IgD-negative memory B cell (primary cell): ENCODE data around the gene NUMB. TPM values are rescaled to one million over a fixed set of nuclear protein-coding genes. Genes with fewer than 3 reads are reported as not detected.
"Not testable (repeated sequence)": the region's sequence is repeated elsewhere in the genome, so short reads cannot be mapped to it uniquely, and the experiment has no call there.

Experiments
- H3K27ac Mint-ChIP-seq, 3 donors: one replicate each; pipeline ENCODE4 v1.8.0; 2020 to 2022; ENCODE audit warnings: mild to moderate bottlenecking in 3 of 3, mixed read lengths in 3 of 3, moderate library complexity in 1 of 3
- H3K27me3 Mint-ChIP-seq: one replicate; pipeline ENCODE4 v1.8.0; 2021; ENCODE audit warnings: mixed read lengths
- H3K36me3 Mint-ChIP-seq: one replicate; pipeline ENCODE4 v1.8.0; 2020; ENCODE audit warnings: mild to moderate bottlenecking, mixed read lengths
- H3K4me1 Mint-ChIP-seq, 3 donors: one replicate each; pipeline ENCODE4 v1.8.0; 2020 to 2022; ENCODE audit warnings: mixed read lengths in 3 of 3, mild to moderate bottlenecking in 1 of 3
- H3K4me3 Mint-ChIP-seq, 4 donors: one replicate each; pipeline ENCODE4 v1.8.0; 2020 to 2022; ENCODE audit warnings: mild to moderate bottlenecking in 4 of 4, mixed read lengths in 4 of 4, moderate library complexity in 3 of 4
- H3K9me3 Mint-ChIP-seq, 3 donors: one replicate each; pipeline ENCODE4 v1.8.0; 2020 to 2021; ENCODE audit warnings: mixed read lengths in 3 of 3, mild to moderate bottlenecking in 1 of 3
- polyA plus RNA-seq: library from polyadenylated mRNA; unstranded; fragments of 300-500 nt; fragmentation: Illumina TruSeq; gene quantifications from one replicate; pipeline ENCODE4 v1.2.3, GENCODE V29; 2021

Gene NUMB
- polyA plus RNA-seq, 1 donor from 2014 or later, result 58.3 TPM

DNA sequence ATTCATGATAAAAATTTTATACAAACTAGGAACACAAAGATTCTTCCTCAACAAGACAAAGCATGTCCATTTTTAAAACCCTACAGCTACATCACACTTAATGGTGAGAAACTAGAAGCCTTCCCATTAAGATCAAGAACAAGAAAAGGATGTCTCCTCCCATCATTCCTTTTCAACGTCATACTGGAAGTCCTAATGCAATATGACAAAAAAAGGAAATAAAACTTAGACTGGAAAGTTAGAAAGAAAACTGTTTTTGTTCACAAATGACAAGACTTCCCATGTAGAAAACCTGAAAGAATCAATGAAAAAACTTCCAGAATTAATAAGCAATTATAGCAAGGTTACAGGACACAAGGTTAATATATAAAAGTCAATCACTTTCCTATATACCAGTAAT, 82.5 kb downstream of the NUMB start:
- Mint-ChIP-seq H3K4me3 (no peak overlapping the region), H3K36me3 (peaks cover 4% of the 10 kb centered on the region), H3K27ac (peak overlapping the region in 1 of 3 donors; percentile 26), H3K27me3 (no peaks in the 10 kb centered on the region), H3K9me3 (no peaks in the 10 kb centered on the region), H3K4me1 (peaks cover 12 to 21% (median 17%) of the 10 kb centered on the region in 3 donors)

DNA sequence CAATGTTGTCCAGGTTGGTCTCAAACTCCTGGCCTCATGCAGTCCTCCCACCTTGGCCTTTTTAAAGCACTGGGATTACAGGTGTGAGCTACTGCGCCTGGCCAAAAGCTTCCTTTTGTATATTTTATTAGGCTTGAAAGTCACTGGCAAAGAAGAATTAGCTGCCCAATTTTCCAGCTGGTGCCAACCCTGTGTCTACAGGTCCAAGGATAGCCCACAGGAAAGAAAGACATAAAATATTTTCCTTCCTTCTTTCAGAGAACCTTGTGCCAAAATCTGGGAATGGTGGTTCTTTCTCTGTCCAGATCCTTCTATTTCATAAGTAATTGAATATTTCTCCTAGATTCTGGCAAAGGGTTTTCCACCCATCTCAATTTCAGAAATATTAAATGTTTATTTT, 84.1 kb downstream of the NUMB start:
- peaks cover 4% of the 10 kb centered on the region for H3K36me3 Mint-ChIP-seq
- peaks cover 12 to 18% (median 15%) of the 10 kb centered on the region in 3 donors for H3K4me1 Mint-ChIP-seq
- H3K4me3 Mint-ChIP-seq, result no peak overlapping the region
- H3K9me3 Mint-ChIP-seq, result no peaks in the 10 kb centered on the region
- no peaks in the 10 kb centered on the region for H3K27me3 Mint-ChIP-seq
- H3K27ac Mint-ChIP-seq, result no peak overlapping the region

DNA sequence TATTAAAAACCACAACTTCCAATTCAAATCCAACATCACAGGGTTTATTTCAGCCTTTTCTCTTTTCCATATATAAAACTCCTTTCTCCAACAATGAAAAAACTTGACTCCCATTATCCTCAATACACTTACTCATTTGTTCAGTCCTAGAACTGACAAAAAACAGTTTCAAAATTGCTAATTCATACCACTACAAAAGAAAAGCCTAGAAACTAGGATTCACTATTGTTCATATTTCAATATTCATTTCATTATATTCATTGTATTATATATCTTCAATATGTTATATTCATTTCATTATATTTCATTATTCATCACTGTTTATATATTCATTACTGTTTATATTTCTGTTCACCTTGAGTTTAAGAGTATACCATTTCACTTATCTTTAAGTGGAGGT, 85.8 kb downstream of the NUMB start:
- H3K4me3 Mint-ChIP-seq, result no peak overlapping the region
- H3K36me3 Mint-ChIP-seq, result peaks cover 2% of the 10 kb centered on the region
- H3K27ac Mint-ChIP-seq, result no peak overlapping the region

DNA sequence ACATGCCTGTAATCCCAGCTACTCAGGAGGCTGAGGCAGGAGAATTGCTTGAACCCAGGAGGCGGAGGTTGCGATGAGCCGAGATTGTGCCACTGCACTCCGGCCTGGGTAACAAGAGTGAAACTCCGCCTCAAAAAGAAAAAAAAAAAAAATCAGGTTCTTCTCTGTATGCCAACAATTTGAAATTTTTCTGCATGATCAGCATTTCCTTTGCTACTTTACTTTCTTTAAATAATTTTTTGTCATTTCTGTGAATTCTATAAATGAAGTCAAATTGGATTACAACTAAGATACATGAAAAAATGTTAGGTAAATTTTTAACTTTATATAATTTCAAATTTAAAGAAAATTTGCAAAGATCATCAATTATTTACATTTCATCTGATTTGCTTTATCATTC, 87.8 kb downstream of the NUMB start:
- Mint-ChIP-seq H3K4me1 (peaks cover 12 to 15% (median 14%) of the 10 kb centered on the region in 3 donors), H3K27ac (no peak overlapping the region), H3K36me3 (peaks cover 2% of the 10 kb centered on the region), H3K9me3 (no peaks in the 10 kb centered on the region), H3K4me3 (no peak overlapping the region), H3K27me3 (no peaks in the 10 kb centered on the region)

More for the DNA sequence above, 85.8 kb downstream of the NUMB start:
- H3K27me3 Mint-ChIP-seq, result no peaks in the 10 kb centered on the region
- no peaks in the 10 kb centered on the region for H3K9me3 Mint-ChIP-seq
- peaks cover 12 to 18% (median 15%) of the 10 kb centered on the region in 3 donors for H3K4me1 Mint-ChIP-seq

DNA sequence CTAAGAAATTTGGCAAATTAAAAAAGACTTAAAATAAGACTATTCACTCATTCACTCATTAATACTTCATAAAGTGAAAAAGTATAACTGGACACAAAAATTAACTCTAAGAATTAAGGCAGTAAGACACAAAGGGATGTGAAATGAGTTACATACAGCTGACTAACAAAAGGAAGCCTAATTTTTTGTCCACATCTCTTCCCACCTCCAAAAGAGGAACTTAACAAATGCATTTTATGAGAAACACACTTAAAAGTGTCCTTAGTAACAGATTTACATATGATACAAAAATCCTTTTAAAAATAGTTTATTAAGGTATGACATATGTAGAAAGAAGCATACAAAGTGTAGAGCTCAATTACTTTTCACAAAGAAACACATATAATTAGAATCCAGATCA, 88.9 kb downstream of the NUMB start:
- H3K27ac Mint-ChIP-seq, result no peak overlapping the region
- H3K36me3 Mint-ChIP-seq, result peaks cover 3% of the 10 kb centered on the region
- H3K9me3 Mint-ChIP-seq, result no peaks in the 10 kb centered on the region
- H3K27me3 Mint-ChIP-seq, result no peaks in the 10 kb centered on the region
- no peak overlapping the region for H3K4me3 Mint-ChIP-seq
- H3K4me1 Mint-ChIP-seq, result peaks cover 6 to 14% (median 12%) of the 10 kb centered on the region in 3 donors

DNA sequence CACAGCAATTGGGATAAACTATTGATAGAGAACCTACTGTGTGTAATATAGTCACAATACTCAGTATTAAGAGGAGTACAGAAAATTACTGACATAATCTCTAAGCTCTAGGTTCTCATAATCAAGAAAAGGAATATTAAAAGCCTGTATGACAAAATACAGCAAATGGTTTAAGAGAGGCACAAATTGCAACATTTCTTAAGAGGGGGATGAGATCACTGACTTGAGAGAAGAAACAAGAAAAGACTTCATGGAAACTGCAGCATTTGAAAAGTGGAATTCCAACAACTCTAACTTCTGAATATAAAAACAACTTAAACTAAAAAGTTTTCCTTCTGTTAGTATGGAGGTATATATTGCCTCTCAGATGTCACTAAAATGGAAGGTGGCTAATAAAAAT, 89.7 kb downstream of the NUMB start:
- peaks cover 3% of the 10 kb centered on the region for H3K36me3 Mint-ChIP-seq
- no peak overlapping the region for H3K4me3 Mint-ChIP-seq
- H3K9me3 Mint-ChIP-seq, result no peaks in the 10 kb centered on the region
- peaks cover 6 to 14% (median 10%) of the 10 kb centered on the region in 3 donors for H3K4me1 Mint-ChIP-seq
- no peaks in the 10 kb centered on the region for H3K27me3 Mint-ChIP-seq
- H3K27ac Mint-ChIP-seq, result no peak overlapping the region

DNA sequence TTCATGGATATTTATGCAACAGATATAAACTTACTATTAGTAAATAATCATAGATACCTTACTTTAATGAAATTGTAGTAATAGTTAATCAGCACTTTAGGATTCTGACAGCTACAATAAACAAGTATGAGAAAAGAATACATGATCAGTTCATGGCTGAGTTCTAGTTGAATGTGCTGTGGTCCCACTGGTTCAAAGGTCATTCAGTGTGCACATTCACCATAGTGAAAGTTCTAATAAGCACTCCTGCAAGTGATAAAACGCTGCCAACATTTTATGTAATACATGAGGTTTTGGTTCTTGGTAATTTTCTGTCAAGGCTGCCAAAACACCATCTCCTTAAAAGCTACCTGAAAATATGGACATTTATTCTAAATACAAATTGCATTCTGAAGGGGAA, 92.6 kb downstream of the NUMB start:
- Mint-ChIP-seq H3K36me3 (peaks cover 3% of the 10 kb centered on the region), H3K9me3 (no peaks in the 10 kb centered on the region), H3K27ac (no peak overlapping the region), H3K4me1 (peaks cover 0 to 10% (median 6%) of the 10 kb centered on the region in 3 donors), H3K4me3 (no peak overlapping the region), H3K27me3 (no peaks in the 10 kb centered on the region)

DNA sequence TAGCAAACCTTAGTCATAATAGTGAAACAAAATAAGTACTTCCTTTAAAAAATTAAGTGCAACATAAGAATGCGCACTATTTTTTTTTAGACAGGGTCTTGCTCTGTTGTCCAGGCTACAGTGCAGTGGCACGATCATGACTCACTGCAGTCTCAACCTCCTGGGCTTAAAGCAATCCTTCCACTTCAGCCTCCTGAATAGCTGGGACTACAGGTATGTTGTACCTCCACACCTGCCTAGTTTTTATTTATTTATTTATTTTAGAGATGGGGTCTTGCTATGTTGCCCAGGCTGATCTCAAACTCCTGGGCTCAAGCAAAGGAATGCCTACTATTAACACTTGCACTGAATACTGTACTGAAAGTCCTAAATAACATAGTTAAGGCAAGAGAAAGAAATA, 93.8 kb downstream of the NUMB start:
- Mint-ChIP-seq H3K27me3 (no peaks in the 10 kb centered on the region), H3K4me1 (peaks cover 3 to 9% (median 5%) of the 10 kb centered on the region in 3 donors), H3K9me3 (no peaks in the 10 kb centered on the region), H3K27ac (no peak overlapping the region), H3K36me3 (peaks cover 6% of the 10 kb centered on the region), H3K4me3 (no peak overlapping the region)

DNA sequence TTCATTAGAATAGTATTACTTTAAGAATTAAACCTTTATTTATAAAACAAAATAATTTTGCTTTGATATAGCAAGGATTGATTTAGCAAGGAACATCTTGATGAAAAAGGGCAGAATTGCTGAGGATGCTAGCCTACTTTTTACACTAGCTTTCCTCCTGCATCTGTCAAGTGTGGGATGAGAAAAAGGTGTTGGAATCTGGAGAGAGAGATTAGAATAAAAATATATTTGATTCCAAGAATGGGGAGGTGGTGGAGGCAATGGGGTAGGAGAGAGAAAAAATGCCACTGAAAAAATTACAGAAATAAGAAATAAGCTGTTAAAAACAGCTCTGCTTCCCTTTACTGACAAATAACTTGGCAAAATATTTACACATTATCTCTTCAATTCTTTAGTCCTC, 98.9 kb downstream of the NUMB start:
- H3K27ac Mint-ChIP-seq, result peak overlapping the region in 1 of 3 donors; percentile 80
- H3K4me3 Mint-ChIP-seq, result no peak overlapping the region
- no peaks in the 10 kb centered on the region for H3K27me3 Mint-ChIP-seq

DNA sequence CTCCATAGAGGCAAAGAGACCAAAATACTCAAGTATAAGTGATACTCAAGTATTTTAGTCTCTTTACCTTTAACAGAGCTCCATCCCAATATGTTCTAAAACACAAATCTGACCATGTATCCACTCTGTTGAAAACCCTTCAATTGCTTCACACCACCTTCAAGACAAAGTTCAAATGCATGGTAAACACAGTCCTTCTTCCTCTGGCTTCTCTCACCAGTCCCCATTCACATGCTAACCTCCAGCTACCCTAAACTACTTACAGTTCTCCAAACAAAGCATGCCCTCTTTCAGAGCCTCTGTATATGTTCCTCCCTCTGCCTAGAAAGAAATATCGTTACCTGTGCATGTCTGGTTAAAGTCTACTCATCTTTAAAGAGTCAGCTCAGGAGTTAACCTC, 100.2 kb downstream of the NUMB start:
- H3K9me3 Mint-ChIP-seq, result no peaks in the 10 kb centered on the region
- H3K4me1 Mint-ChIP-seq, result peaks cover 4 to 13% (median 8%) of the 10 kb centered on the region in 3 donors
- no peaks in the 10 kb centered on the region for H3K27me3 Mint-ChIP-seq
- peaks cover 7% of the 10 kb centered on the region for H3K36me3 Mint-ChIP-seq
- H3K4me3 Mint-ChIP-seq, result peak overlapping the region in 2 of 4 donors; percentile 3 to 30
- H3K27ac Mint-ChIP-seq, result peak overlapping the region in 1 of 3 donors; percentile 78

More for the DNA sequence above, 98.9 kb downstream of the NUMB start:
- peaks cover 4 to 13% (median 8%) of the 10 kb centered on the region in 3 donors for H3K4me1 Mint-ChIP-seq
- no peaks in the 10 kb centered on the region for H3K9me3 Mint-ChIP-seq
- H3K36me3 Mint-ChIP-seq, result peaks cover 7% of the 10 kb centered on the region

DNA sequence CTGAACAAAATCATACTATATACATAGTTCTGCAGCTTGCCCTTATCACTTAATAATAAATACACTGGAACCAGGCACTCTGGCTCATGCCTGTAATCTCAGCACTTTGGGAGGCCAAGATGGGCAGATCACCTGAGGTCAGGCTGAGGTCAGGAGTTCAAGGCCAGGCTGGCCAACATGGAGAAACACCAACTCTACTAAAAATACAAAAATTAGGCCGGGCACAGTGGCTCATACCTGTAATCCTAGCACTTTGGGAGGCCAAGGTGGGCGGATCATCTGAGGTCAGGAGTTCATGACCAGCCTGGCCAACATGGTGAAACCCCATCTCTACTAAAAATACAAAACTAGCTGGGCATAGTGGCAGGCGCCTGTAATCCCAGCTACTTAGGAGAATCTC, 109.3 kb downstream of the NUMB start:
- H3K9me3 Mint-ChIP-seq, H3K4me3 Mint-ChIP-seq, H3K36me3 Mint-ChIP-seq, H3K27me3 Mint-ChIP-seq, H3K27ac Mint-ChIP-seq: not testable (repeated sequence)
- H3K4me1 Mint-ChIP-seq, result peaks cover 3 to 14% (median 9%) of the 10 kb centered on the region in 3 donors

DNA sequence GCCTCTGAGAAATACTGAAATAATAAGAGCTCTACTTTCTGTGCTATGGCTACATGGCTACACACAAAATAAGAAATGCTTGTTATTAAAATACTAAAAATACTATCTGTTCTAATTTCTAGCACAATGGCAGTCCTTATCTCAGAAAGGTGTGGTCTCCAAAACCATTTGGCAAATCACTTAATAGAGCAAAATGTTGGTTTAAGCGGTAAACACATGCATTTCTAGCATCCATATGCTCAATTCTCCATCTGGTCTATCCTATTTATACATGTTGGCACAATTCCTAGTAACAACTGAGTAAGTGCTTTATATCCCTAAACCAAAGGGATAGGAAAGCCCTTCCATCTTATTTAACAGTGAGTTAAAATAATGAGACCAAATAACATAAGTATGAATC, 114.0 kb downstream of the NUMB start:
- no peaks in the 10 kb centered on the region for H3K27me3 Mint-ChIP-seq
- H3K36me3 Mint-ChIP-seq, result peaks cover 6% of the 10 kb centered on the region
- no peak overlapping the region for H3K4me3 Mint-ChIP-seq
- no peak overlapping the region for H3K27ac Mint-ChIP-seq
- H3K4me1 Mint-ChIP-seq, result peaks cover 1 to 16% (median 12%) of the 10 kb centered on the region in 3 donors
- H3K9me3 Mint-ChIP-seq, result no peaks in the 10 kb centered on the region

DNA sequence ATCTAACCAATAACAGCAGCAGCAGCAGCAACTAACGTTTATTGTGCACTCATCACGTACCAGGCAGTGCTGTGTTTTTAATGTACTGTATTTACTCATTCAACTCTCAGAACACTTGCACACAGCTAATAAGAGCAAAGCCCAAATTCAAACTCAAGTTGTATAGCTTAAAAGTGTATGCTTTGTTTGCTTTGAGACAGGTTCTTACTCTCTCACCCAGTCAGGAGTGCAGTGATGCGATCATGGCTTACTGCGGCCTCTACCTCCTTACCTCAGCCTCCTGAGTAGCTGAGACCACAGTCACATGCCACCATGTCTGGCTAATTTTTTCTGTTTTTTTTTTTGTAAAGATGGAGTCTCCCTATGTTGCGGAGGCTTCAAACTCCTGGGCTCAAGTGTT, 115.7 kb downstream of the NUMB start:
- Mint-ChIP-seq H3K9me3 (no peaks in the 10 kb centered on the region), H3K27ac (no peak overlapping the region), H3K36me3 (peaks cover 6% of the 10 kb centered on the region), H3K4me1 (peaks cover 3 to 20% (median 12%) of the 10 kb centered on the region in 3 donors), H3K4me3 (no peak overlapping the region), H3K27me3 (no peaks in the 10 kb centered on the region)

DNA sequence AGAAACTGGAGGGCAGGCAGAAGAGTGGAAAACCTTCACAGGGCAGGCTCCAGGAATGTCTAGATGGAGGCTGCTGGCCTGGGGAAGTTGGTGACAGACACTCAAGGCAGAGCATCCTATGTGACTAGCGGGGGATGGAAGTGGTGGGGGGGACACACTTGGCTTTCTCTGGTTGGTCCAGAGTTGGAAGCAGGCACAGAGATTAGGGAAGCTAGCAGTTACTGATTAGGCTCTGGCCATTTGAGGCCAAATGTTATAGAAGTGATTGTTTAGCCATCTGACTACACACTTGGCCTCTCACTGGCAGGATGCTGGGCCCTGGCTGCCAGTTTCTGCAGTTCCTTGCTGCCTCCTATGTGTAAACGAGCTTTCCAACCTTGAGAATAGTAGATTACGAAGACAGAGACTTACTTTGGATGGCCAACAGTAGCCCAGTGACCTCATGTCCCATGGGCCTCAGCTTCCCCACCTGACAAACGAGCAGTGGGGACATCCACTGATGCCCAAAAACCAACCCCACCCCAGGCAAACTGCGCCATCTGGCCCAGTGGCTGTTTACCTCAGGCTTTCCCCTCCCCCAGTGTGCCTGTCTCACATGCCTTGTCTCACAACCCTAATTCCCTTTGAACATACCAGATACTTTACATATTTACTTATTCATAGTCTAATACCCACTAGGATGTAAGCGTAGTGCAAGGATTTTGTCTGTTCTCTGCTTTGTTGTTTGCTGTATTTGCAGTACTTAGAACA, 118.3 kb downstream of the NUMB start:
- Mint-ChIP-seq H3K9me3 (no peaks in the 10 kb centered on the region), H3K4me1 (peaks cover 3 to 15% (median 7%) of the 10 kb centered on the region in 3 donors), H3K4me3 (no peak overlapping the region), H3K27ac (no peak overlapping the region), H3K36me3 (peaks cover 3% of the 10 kb centered on the region), H3K27me3 (no peaks in the 10 kb centered on the region)

DNA sequence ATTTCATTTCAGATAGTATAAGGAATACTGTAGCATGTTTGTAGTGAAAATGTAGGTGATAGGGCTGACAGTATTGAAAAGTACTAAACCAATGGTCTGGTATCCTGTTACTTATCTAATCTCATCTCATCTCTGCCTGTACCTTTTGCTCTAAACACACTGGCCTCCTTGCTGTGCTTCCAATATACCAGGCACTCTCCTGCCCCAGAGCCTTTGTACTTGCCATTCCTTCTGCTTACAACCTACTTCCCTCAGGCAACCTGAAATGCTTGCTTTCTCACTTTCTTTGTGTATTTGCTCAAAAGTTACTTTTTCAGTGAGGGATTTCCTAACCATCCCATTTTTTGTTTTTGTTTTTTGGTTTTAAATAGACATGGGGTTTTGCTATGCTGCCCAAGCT, 119.1 kb downstream of the NUMB start:
- H3K27me3 Mint-ChIP-seq, result no peaks in the 10 kb centered on the region
- H3K9me3 Mint-ChIP-seq, result no peaks in the 10 kb centered on the region
- H3K36me3 Mint-ChIP-seq, result peaks cover 3% of the 10 kb centered on the region
- H3K4me3 Mint-ChIP-seq, result no peak overlapping the region
- no peak overlapping the region for H3K27ac Mint-ChIP-seq
- H3K4me1 Mint-ChIP-seq, result peaks cover 3 to 15% (median 7%) of the 10 kb centered on the region in 3 donors

DNA sequence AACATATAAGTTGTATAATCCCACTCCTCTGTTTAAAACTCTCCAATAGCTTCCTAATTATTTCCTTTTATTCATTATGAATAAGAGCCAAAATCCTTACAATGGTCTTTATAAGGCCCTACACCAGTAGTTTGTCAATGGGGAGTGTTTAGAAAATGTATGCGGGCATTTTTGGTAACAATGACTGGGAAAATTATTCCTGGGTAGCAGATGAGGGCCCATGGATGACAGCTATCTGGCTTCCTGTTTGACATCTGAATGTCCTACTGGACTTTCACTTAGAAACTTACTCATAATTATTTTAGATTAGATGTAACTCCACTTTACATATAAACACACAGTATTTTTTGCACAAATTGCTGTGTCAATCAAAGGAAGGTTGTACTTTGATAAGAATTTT, 119.8 kb downstream of the NUMB start:
- no peak overlapping the region for H3K4me3 Mint-ChIP-seq
- H3K27ac Mint-ChIP-seq, result peak overlapping the region in 1 of 3 donors; percentile 24
- H3K36me3 Mint-ChIP-seq, result peaks cover 3% of the 10 kb centered on the region
- H3K9me3 Mint-ChIP-seq, result no peaks in the 10 kb centered on the region
- no peaks in the 10 kb centered on the region for H3K27me3 Mint-ChIP-seq
- peaks cover 3 to 15% (median 7%) of the 10 kb centered on the region in 3 donors for H3K4me1 Mint-ChIP-seq
